ENCODE data around the gene CNDP1.
"Not testable (repeated sequence)": the region's sequence is repeated elsewhere in the genome, so short reads cannot be mapped to it uniquely, and the experiment has no call there.

CNDP1 gene

GRCh38 chr18:74498712-74499627 lies 35.3 kb upstream of the CNDP1 start:
- Histone ChIP-seq H3K27me3 (replicated peaks in 2 of 5; ENCODE audit: control insufficient read depth in 4 of 5, insufficient read depth in 5 of 5, low read length in 4 of 5) (no peaks in the 10 kb centered on the region), H3K9me3 (ENCODE audit: control extremely low read depth in 1 of 5, control insufficient read depth in 4 of 5, insufficient read depth in 2 of 5, low read depth in 1 of 5, low read length in 4 of 5) (no peaks in the 10 kb centered on the region), H3K4me3 (ENCODE audit: control insufficient read depth in 1 of 7, extremely low read depth in 1 of 7, insufficient read depth in 4 of 7, low read depth in 2 of 7, low read length in 6 of 7) (peak overlapping the region in 6 of 7 experiments; percentile 61 to 83 (median 67)), H3K4me1 (ENCODE audit: control extremely low read depth in 1 of 4, control insufficient read depth in 4 of 4, insufficient read depth in 4 of 4, low read length in 3 of 4) (peaks cover 15 to 46% (median 35%) of the 10 kb centered on the region in 4 experiments), H3K36me3 (ENCODE audit: control insufficient read depth in 4 of 4, insufficient read depth in 4 of 4, low read length in 3 of 4) (peaks cover 13 to 31% (median 22%) of the 10 kb centered on the region in 4 experiments), H3K27ac (ENCODE audit: insufficient read depth in 1 of 2, low read depth in 1 of 2, low read length in 2 of 2, poor library complexity in 1 of 2, severe bottlenecking in 2 of 2) (peak overlapping the region; percentile 78 to 87)
- 50% methylated on average over 12 of the region's 14 CpGs for WGBS (ENCODE audit: insufficient coverage)
- POLR2A ChIA-PET: interaction anchor here (0.5 kb wide), 2 partner anchors 108 to 157 kb away, joined by 3 read pairs; no protein-coding TSS in a partner anchor
- peak; percentile 47 to 83 (median 78) for DNase-seq
- CTCF ChIA-PET: interaction anchor here (0.8 to 7.9 kb wide), 5 partner anchors 11 to 152 kb away, joined by 3 to 102 read pairs (median 4); no protein-coding TSS in a partner anchor

GRCh38 chr18:74499633-74500032 lies 34.7 kb upstream of the CNDP1 start:
- H3K27ac ChIP-seq (ENCODE audit: insufficient read depth in 1 of 2, low read depth in 1 of 2, low read length in 2 of 2, poor library complexity in 1 of 2, severe bottlenecking in 2 of 2): peak overlapping the region; percentile 78 to 87

GRCh38 chr18:74500372-74500771 lies 33.9 kb upstream of the CNDP1 start:
- 100% methylated on average over 1 of the region's 6 CpGs for WGBS (ENCODE audit: insufficient coverage)
- CTCF ChIA-PET: interaction anchor here (1.0 kb wide), 1 partner anchor 22 kb away, joined by 3 read pairs; no protein-coding TSS in a partner anchor
- Histone ChIP-seq H3K9me3 (ENCODE audit: control extremely low read depth in 1 of 5, control insufficient read depth in 4 of 5, insufficient read depth in 2 of 5, low read depth in 1 of 5, low read length in 4 of 5) (no peaks in the 10 kb centered on the region), H3K4me1 (ENCODE audit: control extremely low read depth in 1 of 4, control insufficient read depth in 4 of 4, insufficient read depth in 4 of 4, low read length in 3 of 4) (peaks cover 15 to 44% (median 34%) of the 10 kb centered on the region in 4 experiments), H3K4me3 (ENCODE audit: control insufficient read depth in 1 of 7, extremely low read depth in 1 of 7, insufficient read depth in 4 of 7, low read depth in 2 of 7, low read length in 6 of 7) (peak overlapping the region in 1 of 7 experiments; percentile 82), H3K27me3 (replicated peaks in 2 of 5; ENCODE audit: control insufficient read depth in 4 of 5, insufficient read depth in 5 of 5, low read length in 4 of 5) (no peaks in the 10 kb centered on the region), H3K27ac (ENCODE audit: insufficient read depth in 1 of 2, low read depth in 1 of 2, low read length in 2 of 2, poor library complexity in 1 of 2, severe bottlenecking in 2 of 2) (peak overlapping the region in 1 of 2 experiments; percentile 87), H3K36me3 (ENCODE audit: control insufficient read depth in 4 of 4, insufficient read depth in 4 of 4, low read length in 3 of 4) (peaks cover 13 to 42% (median 32%) of the 10 kb centered on the region in 4 experiments)
- no peak for DNase-seq
- POLR2A ChIA-PET: no interaction called here

More at GRCh38 chr18:74499633-74500032, 34.7 kb upstream of the CNDP1 start:
- no peaks in the 10 kb centered on the region for H3K27me3 ChIP-seq (replicated peaks in 2 of 5; ENCODE audit: control insufficient read depth in 4 of 5, insufficient read depth in 5 of 5, low read length in 4 of 5)
- ChIA-PET CTCF (interaction anchor here (0.8 to 1.0 kb wide), 2 partner anchors 23 to 52 kb away, joined by 3 to 5 read pairs; no protein-coding TSS in a partner anchor), POLR2A (interaction anchor here (0.5 kb wide), 1 partner anchor 108 kb away, joined by 3 read pairs; no protein-coding TSS in a partner anchor)
- H3K4me3 ChIP-seq (ENCODE audit: control insufficient read depth in 1 of 7, extremely low read depth in 1 of 7, insufficient read depth in 4 of 7, low read depth in 2 of 7, low read length in 6 of 7): peak overlapping the region in 6 of 7 experiments; percentile 61 to 83 (median 67)
- H3K4me1 ChIP-seq (ENCODE audit: control extremely low read depth in 1 of 4, control insufficient read depth in 4 of 4, insufficient read depth in 4 of 4, low read length in 3 of 4): peaks cover 15 to 46% (median 35%) of the 10 kb centered on the region in 4 experiments
- peaks cover 13 to 36% (median 29%) of the 10 kb centered on the region in 4 experiments for H3K36me3 ChIP-seq (ENCODE audit: control insufficient read depth in 4 of 4, insufficient read depth in 4 of 4, low read length in 3 of 4)
- peak in 2 of 3 donors; percentile 46 to 50 for DNase-seq
- H3K9me3 ChIP-seq (ENCODE audit: control extremely low read depth in 1 of 5, control insufficient read depth in 4 of 5, insufficient read depth in 2 of 5, low read depth in 1 of 5, low read length in 4 of 5): no peaks in the 10 kb centered on the region
- WGBS (ENCODE audit: insufficient coverage): 39% methylated on average over 8 of the region's 9 CpGs

GRCh38 chr18:74500774-74501173 lies 33.5 kb upstream of the CNDP1 start:
- H3K27me3 ChIP-seq (replicated peaks in 2 of 5; ENCODE audit: control insufficient read depth in 4 of 5, insufficient read depth in 5 of 5, low read length in 4 of 5); DNase-seq; H3K4me3 ChIP-seq (ENCODE audit: control insufficient read depth in 1 of 7, extremely low read depth in 1 of 7, insufficient read depth in 4 of 7, low read depth in 2 of 7, low read length in 6 of 7); CTCF ChIA-PET; POLR2A ChIA-PET; H3K9me3 ChIP-seq (ENCODE audit: control extremely low read depth in 1 of 5, control insufficient read depth in 4 of 5, insufficient read depth in 2 of 5, low read depth in 1 of 5, low read length in 4 of 5): not testable (repeated sequence)
- Histone ChIP-seq H3K4me1 (ENCODE audit: control extremely low read depth in 1 of 4, control insufficient read depth in 4 of 4, insufficient read depth in 4 of 4, low read length in 3 of 4) (peaks cover 15 to 40% (median 31%) of the 10 kb centered on the region in 4 experiments), H3K27ac (ENCODE audit: insufficient read depth in 1 of 2, low read depth in 1 of 2, low read length in 2 of 2, poor library complexity in 1 of 2, severe bottlenecking in 2 of 2) (peak overlapping the region in 1 of 2 experiments; percentile 87), H3K36me3 (ENCODE audit: control insufficient read depth in 4 of 4, insufficient read depth in 4 of 4, low read length in 3 of 4) (peaks cover 13 to 45% (median 34%) of the 10 kb centered on the region in 4 experiments)
- 90% methylated on average over 2 of the region's 8 CpGs for WGBS (ENCODE audit: insufficient coverage)

GRCh38 chr18:74501386-74501785 lies 32.9 kb upstream of the CNDP1 start:
- H3K4me3 ChIP-seq (ENCODE audit: control insufficient read depth in 1 of 7, extremely low read depth in 1 of 7, insufficient read depth in 4 of 7, low read depth in 2 of 7, low read length in 6 of 7): no peak overlapping the region
- ChIA-PET POLR2A (no interaction called here), CTCF (no interaction called here)
- peaks cover 15 to 41% (median 30%) of the 10 kb centered on the region in 4 experiments for H3K4me1 ChIP-seq (ENCODE audit: control extremely low read depth in 1 of 4, control insufficient read depth in 4 of 4, insufficient read depth in 4 of 4, low read length in 3 of 4)
- peak overlapping the region in 1 of 2 experiments; percentile 36 for H3K27ac ChIP-seq (ENCODE audit: insufficient read depth in 1 of 2, low read depth in 1 of 2, low read length in 2 of 2, poor library complexity in 1 of 2, severe bottlenecking in 2 of 2)
- H3K27me3 ChIP-seq (replicated peaks in 2 of 5; ENCODE audit: control insufficient read depth in 4 of 5, insufficient read depth in 5 of 5, low read length in 4 of 5): no peaks in the 10 kb centered on the region
- H3K9me3 ChIP-seq (ENCODE audit: control extremely low read depth in 1 of 5, control insufficient read depth in 4 of 5, insufficient read depth in 2 of 5, low read depth in 1 of 5, low read length in 4 of 5): no peaks in the 10 kb centered on the region
- peaks cover 13 to 48% (median 38%) of the 10 kb centered on the region in 4 experiments for H3K36me3 ChIP-seq (ENCODE audit: control insufficient read depth in 4 of 4, insufficient read depth in 4 of 4, low read length in 3 of 4)
- 100% methylated on average over 2 of the region's 4 CpGs for WGBS (ENCODE audit: insufficient coverage)
- DNase-seq: no peak

GRCh38 chr18:74503137-74503536 lies 31.2 kb upstream of the CNDP1 start:
- Histone ChIP-seq H3K27ac (ENCODE audit: insufficient read depth in 1 of 2, low read depth in 1 of 2, low read length in 2 of 2, poor library complexity in 1 of 2, severe bottlenecking in 2 of 2) (no peak overlapping the region), H3K4me1 (ENCODE audit: control extremely low read depth in 1 of 4, control insufficient read depth in 4 of 4, insufficient read depth in 4 of 4, low read length in 3 of 4) (peaks cover 9 to 34% (median 17%) of the 10 kb centered on the region in 4 experiments), H3K4me3 (ENCODE audit: control insufficient read depth in 1 of 7, extremely low read depth in 1 of 7, insufficient read depth in 4 of 7, low read depth in 2 of 7, low read length in 6 of 7) (no peak overlapping the region), H3K36me3 (ENCODE audit: control insufficient read depth in 4 of 4, insufficient read depth in 4 of 4, low read length in 3 of 4) (peaks cover 17 to 65% (median 48%) of the 10 kb centered on the region in 4 experiments), H3K27me3 (replicated peaks in 2 of 5; ENCODE audit: control insufficient read depth in 4 of 5, insufficient read depth in 5 of 5, low read length in 4 of 5) (no peaks in the 10 kb centered on the region), H3K9me3 (ENCODE audit: control extremely low read depth in 1 of 5, control insufficient read depth in 4 of 5, insufficient read depth in 2 of 5, low read depth in 1 of 5, low read length in 4 of 5) (no peaks in the 10 kb centered on the region)
- 97% methylated on average over 3 of the region's 4 CpGs for WGBS (ENCODE audit: insufficient coverage)
- DNase-seq: no peak
- CTCF ChIA-PET: interaction anchor here (0.9 to 1.8 kb wide), 3 partner anchors 10 to 306 kb away, joined by 3 to 7 read pairs (median 4); no protein-coding TSS in a partner anchor
- POLR2A ChIA-PET: no interaction called here
